GM10248 (cell line): ENCODE data around the gene RAB11FIP3.

Source experiments
- CTCF ChIA-PET: fragments of 300-600 bp; sonication (Branson Sonifier 250); formaldehyde crosslinking; extraction: SDS; loops from one replicate; lab custom pipeline; 2021; ENCODE audit warnings: antibody characterized with exemption; lab: Yijun Ruan, JAX
- POLR2A ChIA-PET: fragments of 350-650 bp; sonication (Branson Sonifier 250); formaldehyde crosslinking; extraction: SDS; loops from one replicate; lab custom pipeline; 2020; ENCODE audit warnings: antibody characterized with exemption; lab: Yijun Ruan, JAX
- DNase-seq: peaks from one replicate; pipeline ENCODE4 v3.0.0; 2012; ENCODE audit errors: extremely low spot score
- TF ChIP-seq, protein P1 (sequence below): IDR thresholded peaks from 2 replicates; pipeline ENCODE4 v1.5.1; 2012; ENCODE audit warnings: mild to moderate bottlenecking, low read depth; ENCODE audit errors: extremely low read depth, missing control alignments, control extremely low read depth

RAB11FIP3 gene

DNA sequence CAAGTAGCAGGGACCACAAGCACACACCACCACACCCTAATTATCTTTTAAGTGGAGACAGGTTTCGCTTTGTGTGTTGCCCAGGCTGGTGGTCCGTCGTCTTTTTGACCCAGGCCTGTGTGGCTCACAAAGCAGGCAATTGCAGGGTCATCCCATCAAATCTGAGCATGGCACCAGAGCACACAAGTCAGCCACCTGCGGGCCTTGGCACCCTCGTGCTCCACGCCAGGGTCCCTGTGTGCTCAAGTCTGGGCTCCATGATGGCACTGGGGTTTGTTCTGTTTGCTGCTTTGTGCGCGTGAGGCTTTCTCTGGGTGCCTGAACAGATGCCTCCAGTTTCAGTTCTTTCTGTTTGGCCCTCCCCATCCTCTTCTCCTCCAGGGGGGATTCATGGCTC is 99.7 kb downstream of the RAB11FIP3 start:
- ChIA-PET CTCF (no interaction called here), POLR2A (no interaction called here)
- TF ChIP-seq, protein P1, sequence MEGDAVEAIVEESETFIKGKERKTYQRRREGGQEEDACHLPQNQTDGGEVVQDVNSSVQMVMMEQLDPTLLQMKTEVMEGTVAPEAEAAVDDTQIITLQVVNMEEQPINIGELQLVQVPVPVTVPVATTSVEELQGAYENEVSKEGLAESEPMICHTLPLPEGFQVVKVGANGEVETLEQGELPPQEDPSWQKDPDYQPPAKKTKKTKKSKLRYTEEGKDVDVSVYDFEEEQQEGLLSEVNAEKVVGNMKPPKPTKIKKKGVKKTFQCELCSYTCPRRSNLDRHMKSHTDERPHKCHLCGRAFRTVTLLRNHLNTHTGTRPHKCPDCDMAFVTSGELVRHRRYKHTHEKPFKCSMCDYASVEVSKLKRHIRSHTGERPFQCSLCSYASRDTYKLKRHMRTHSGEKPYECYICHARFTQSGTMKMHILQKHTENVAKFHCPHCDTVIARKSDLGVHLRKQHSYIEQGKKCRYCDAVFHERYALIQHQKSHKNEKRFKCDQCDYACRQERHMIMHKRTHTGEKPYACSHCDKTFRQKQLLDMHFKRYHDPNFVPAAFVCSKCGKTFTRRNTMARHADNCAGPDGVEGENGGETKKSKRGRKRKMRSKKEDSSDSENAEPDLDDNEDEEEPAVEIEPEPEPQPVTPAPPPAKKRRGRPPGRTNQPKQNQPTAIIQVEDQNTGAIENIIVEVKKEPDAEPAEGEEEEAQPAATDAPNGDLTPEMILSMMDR: no peak
- no peak for DNase-seq

DNA sequence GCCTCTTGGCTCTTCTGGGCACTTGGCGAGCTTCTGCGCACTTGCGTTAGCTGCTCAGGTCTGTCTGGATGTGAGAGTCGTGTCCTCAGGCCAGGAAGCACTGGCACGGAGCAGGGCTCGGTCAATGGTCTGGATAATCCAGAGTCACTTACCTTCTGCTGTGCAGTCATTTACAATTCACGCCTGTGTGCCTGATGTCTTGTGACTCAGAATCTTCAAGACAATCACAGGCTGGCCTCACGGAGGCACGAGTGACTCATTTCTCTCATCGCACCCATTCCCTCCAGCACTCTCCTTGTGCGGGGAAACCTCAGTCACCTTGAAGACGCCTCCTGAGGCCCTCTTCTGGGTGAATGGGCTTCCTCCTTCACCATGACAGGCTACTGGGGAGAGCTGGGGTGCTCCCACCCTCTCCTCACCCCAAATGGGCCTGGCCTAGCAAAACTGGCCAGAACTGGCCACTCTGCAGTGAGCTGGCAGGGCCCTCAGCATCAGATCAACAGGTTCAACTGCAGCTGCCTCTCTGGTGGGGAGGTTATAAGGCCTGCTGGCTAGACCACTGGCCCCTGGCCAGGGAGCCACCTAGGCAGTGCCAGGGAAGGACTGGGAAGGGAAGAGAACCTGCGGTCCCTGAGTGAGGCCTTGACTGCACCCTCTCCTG is 100.2 kb downstream of the RAB11FIP3 start:
- POLR2A ChIA-PET: no interaction called here
- CTCF ChIA-PET: interaction anchor here (1.4 kb wide), 1 partner anchor 53 kb away, joined by 3 read pairs; no protein-coding TSS in a partner anchor
- TF ChIP-seq, protein P1: peak; percentile 27
- DNase-seq: peak; percentile 67

DNA sequence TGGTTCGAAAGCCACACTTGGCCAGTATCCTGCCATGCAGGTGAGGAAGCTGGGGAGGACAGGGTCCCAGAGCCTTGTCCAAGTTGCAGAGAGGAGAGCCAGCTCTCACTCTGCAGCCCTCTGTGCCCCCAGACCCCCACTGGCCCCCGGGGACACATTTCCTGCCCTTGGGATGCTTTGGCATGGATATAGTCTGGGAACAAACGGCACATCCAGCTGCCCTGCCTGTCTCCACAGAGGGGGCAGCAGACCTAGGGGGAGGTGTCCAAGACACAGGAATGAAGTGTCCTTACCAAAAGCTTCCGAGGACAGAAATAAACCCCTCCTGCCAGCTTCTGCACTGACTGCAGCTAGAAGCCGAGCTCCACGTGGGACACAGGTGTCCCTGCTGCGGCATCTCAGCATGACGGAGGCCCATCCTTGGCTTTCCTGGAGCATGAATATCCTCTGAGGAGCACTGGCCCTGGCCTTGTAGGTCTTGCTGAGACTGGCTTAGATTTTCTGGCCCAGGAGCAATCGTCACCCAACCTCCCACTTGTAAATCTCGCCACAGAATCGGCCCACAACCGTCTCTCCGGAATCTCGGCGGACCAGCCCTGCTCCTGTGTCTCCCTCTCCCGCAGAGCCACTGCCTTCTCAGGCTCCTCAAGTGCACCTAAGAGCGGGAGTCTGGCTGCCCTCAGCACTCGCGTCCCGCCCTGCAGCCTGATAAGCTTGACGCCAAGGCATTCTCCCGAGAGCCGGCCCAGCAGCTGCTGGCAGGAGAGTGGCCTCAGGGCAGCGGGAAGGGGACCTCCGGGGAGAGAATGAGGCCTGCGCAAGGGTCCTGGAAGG is 100.9 kb downstream of the RAB11FIP3 start:
- TF ChIP-seq, protein P1: no peak
- POLR2A ChIA-PET: no interaction called here
- no peak for DNase-seq
- CTCF ChIA-PET: interaction anchor here (1.4 kb wide), 1 partner anchor 52 kb away, joined by 3 read pairs; no protein-coding TSS in a partner anchor

DNA sequence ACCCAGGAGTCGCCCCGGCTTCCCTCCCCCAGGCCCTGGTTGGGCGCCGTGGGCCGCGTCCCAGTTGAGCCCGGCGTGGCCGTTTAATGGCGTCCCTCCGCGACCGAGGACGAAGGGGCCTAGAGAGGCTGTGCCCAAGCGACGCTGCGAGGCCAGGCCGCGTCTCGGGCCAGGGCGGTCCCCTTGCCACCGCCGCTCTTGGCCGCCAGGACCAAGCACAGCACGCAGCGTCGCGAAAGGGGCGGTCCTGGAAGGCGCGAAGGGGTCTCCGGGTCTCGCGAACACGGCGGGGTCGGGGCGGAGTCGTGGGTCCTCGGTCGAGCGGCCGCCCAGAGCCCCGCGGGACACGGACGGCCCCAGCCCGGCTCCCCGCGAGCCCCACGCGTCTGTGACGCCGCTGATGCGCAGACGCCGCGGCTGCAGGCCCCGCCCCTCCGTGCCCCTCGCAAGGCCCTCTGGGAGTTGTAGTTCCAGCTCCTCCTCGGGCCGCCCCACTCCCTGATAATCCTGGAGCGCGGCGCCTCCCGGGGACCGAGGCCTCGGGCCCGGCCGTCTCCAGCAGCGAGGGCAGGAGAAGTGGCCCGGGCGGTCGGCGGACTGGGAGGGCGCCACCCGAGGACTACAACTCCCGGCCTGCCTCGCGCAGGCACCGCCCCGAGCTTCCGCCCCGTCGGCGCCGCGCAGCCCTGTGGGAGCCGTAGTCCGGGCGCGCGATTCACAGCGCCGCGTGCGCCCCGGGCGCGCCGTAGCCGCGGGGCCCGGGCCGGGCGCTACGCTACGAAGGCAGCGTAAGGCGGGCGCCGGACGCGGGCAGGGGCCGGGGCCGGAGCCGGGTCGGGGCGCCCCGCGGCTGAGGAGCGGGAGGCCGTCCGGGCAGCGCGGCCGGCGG is 101.8 kb downstream of the RAB11FIP3 start, which contains the start of gene CAPN15:
Gene CAPN15, plus strand, starts transcription at position 698 of the 889 bp plus-strand sequence. CDS start 19,127 bp downstream, outside the sequence.
- POLR2A ChIA-PET: no interaction called here
- TF ChIP-seq, protein P1: no peak
- CTCF ChIA-PET: no interaction called here
- peak; percentile 92 for DNase-seq

DNA sequence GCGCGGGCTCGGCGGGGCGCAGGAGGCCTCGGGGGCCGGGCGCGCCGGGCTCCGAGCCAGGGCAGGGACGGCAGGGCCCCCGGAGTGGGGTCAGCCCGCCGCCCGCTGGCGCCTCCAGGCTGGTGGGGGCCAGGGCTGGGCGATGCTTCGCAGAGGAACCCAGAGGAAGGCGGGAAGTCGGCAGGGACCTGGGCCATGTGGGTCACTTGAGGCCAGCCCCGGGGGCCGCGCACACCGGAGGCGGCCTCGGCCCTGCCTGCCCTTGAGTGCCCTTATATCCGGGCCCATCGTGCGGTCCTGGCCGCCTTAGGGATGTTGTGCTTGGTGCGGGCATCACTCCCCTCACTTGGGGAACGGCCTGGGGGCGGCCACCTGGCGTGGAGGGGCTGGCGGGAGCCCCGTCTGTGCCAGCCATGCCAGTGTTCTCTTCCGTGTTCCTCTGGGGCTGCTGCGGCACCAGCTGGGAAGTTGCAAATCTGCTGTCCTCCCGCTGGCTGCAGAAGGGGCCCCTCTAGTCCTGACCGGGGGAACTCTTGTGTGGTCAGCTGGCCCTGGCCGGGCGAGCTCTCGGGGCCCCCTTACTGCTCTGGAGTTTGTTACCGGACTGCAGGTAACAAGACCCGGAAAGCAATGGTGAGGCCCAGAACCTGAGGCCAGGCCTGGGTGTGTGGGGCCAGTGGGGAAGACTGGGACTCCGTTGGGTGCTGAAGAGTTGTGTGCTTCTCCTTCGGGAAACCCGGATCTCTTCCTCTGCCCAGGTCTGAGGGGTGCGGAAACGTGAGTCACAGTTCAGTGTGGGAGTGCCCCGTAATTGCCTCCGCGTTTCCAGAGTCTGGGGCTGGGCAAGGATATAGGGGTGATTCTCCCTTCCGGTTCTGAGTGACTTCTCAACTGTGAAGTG is 102.9 kb downstream of the RAB11FIP3 start:
- DNase-seq: no peak
- POLR2A ChIA-PET: no interaction called here
- TF ChIP-seq, protein P1: no peak
- CTCF ChIA-PET: interaction anchor here (1.0 kb wide), 1 partner anchor 57 kb away, joined by 4 read pairs; no protein-coding TSS in a partner anchor
